Natural killer cell treated with Interleukin-12 subunit alpha and Interleukin-12 subunit beta and Interleukin-15 and Interleukin-18, amount 100 ng/mL, for 72 hours (primary cell): ENCODE data around the gene AMMECR1. TPM values are rescaled to one million over a fixed set of nuclear protein-coding genes. Genes with fewer than 3 reads are reported as not detected.
"Not testable (repeated sequence)": the region's sequence is repeated elsewhere in the genome, so short reads cannot be mapped to it uniquely, and the experiment has no call there.

ENCODE experiments used
- ATAC-seq, 2 donors: fragments of 150-1000 bp; cut with Tn5 transposase in 1 of 2; sonication (Bioruptor Pico), chemical (Tn5 transposase) in 1 of 2; 2 replicates each; pipeline ENCODE4 v1.10.0; 2021
- DNase-seq: peaks from one replicate; pipeline ENCODE4 v3.0.0; 2022; ENCODE audit warnings: low spot score
- H3K27ac Mint-ChIP-seq, 2 donors: 1 replicate in 1 of 2; 2 replicates in 1 of 2; pipeline ENCODE4 v1.8.0; 2022; ENCODE audit warnings: mixed read lengths in 2 of 2, mild to moderate bottlenecking in 1 of 2, moderate library complexity in 1 of 2
- H3K27me3 Mint-ChIP-seq, 2 donors: 1 replicate in 1 of 2; 2 replicates in 1 of 2; pipeline ENCODE4 v1.8.0; 2022; ENCODE audit warnings: mixed read lengths in 2 of 2
- H3K36me3 Mint-ChIP-seq: one replicate; pipeline ENCODE4 v1.8.0; 2022; ENCODE audit warnings: mixed read lengths
- H3K4me1 Mint-ChIP-seq, 2 donors: 1 replicate in 1 of 2; 2 replicates in 1 of 2; pipeline ENCODE4 v1.8.0; 2022; ENCODE audit warnings: low read depth in 2 of 2, mixed read lengths in 2 of 2, mild to moderate bottlenecking in 1 of 2
- H3K4me3 Mint-ChIP-seq: one replicate; pipeline ENCODE4 v1.8.0; 2022; ENCODE audit warnings: mixed read lengths
- H3K9me3 Mint-ChIP-seq: 2 replicates; pipeline ENCODE4 v1.8.0; 2022; ENCODE audit warnings: mixed read lengths
- total RNA-seq, 2 donors: library from RNA; stranded (reverse); gene quantifications; one replicate each; pipeline ENCODE4 v1.2.3, GENCODE V29; 2022

Gene AMMECR1
- total RNA-seq = 10 to 100 TPM; 10.1 to 13.6 TPM

DNA sequence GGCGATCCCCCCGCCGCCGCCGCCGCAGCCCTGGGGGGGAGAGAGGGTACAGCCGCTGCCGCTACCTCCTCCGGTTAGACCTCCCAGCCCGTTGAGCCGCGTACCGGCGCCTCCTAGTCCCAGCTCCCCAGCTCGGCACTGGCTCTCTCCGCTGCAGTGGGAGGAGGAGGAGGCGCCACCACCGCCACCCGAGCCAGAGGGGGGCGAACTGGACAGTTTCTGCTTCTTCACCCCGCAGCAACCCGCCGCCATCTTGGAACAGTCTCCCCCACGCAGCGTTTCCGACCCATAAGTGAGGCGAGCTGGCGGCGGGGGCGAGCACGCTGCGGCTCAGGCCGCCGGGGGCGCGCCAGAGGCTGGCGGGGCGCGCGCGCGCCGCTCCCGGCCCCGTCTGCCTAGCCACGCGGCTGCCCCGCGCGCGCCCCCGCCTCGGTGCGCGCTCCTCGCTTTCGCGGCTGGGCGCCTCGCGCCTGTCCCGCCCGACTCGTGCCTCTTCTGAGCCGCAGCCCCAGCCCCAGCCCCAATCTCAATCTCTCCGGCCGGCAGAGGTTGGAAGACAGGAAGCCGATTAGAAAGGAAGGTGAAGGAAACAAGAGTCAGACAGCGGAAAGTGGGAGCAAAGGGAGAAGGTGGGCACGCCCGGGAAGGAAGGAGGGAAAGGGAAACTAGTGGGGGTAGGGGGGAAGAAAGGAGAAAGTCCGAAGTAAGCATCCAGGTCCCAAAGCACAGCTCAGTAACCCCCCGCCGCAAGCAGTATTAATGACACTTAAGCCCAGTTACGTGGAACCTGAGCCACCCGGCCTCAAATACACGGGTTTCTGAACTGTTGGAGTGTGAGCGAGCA is at the start of gene AMMECR1:
Gene AMMECR1 (minus strand): TSS at position 266 of the 844 bp plus-strand sequence. CDS start 14 bp downstream, at position 252.
- no peaks in the 10 kb centered on the region for H3K9me3 Mint-ChIP-seq
- peaks cover 11 to 21% of the 10 kb centered on the region in 2 donors for H3K4me1 Mint-ChIP-seq
- ATAC-seq (peak; percentile 94 to 96), DNase-seq (peak; percentile 87)
- peak within 1 kb of the TSS; percentile 91 for H3K4me3 Mint-ChIP-seq
- peaks cover 0 to 3% of the 10 kb centered on the region in 2 donors for H3K27me3 Mint-ChIP-seq
- H3K27ac Mint-ChIP-seq = peak within 1 kb of the TSS; percentile 68 to 84
- no peaks in the 10 kb centered on the region for H3K36me3 Mint-ChIP-seq

- H3K27ac Mint-ChIP-seq = no peak overlapping the region
- no peaks in the 10 kb centered on the region for H3K9me3 Mint-ChIP-seq
- no peaks in the 10 kb centered on the region for H3K4me1 Mint-ChIP-seq
- DNase-seq (no peak), ATAC-seq (no peak)
- H3K27me3 Mint-ChIP-seq = peaks cover 0 to 12% of the 10 kb centered on the region in 2 donors
- no peaks in the 10 kb centered on the region for H3K36me3 Mint-ChIP-seq
- no peak overlapping the region for H3K4me3 Mint-ChIP-seq
These were observed 45.4 kb upstream of the AMMECR1 start for GRCh38 chrX:110363244-110363643.

DNA sequence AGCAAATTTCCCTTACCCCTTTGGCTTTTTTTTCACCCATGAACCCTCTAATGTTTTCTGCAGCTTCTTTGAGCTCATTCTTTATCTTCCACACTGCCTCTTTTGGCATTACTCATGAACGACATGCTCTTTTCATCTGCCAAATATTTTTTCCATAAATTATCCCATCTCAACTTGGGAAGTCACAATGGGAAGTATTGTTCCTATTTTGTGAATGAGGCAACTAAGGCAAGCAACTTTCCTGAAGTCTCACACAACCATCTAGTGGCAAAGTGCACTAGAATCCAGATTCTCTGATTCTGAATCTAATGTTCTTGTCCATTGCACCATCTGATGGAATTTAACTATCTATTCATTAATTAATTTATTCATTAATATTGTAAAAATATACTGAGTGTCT is 41.4 kb upstream of the AMMECR1 start:
- ATAC-seq (no peak), DNase-seq (no peak)
- H3K36me3 Mint-ChIP-seq = no peaks in the 10 kb centered on the region
- no peak overlapping the region for H3K4me3 Mint-ChIP-seq
- no peaks in the 10 kb centered on the region for H3K9me3 Mint-ChIP-seq
- H3K27ac Mint-ChIP-seq = no peak overlapping the region
- peaks cover 0 to 7% of the 10 kb centered on the region in 2 donors for H3K27me3 Mint-ChIP-seq
- H3K4me1 Mint-ChIP-seq = no peaks in the 10 kb centered on the region

GRCh38 chrX:110358548-110358947 is 40.7 kb upstream of the AMMECR1 start, which contains the start of gene RTL9:
Gene RTL9 (plus strand): TSS chrX:110358848. CDS start chrX:110450618, 91,770 bp downstream.
- H3K27ac Mint-ChIP-seq = no peak within 1 kb of the TSS
- ATAC-seq = no peak
- no peak for DNase-seq
- no peak within 1 kb of the TSS for H3K4me3 Mint-ChIP-seq
- H3K36me3 Mint-ChIP-seq = no peaks in the 10 kb centered on the region
- H3K9me3 Mint-ChIP-seq = no peaks in the 10 kb centered on the region
- no peaks in the 10 kb centered on the region for H3K4me1 Mint-ChIP-seq
- H3K27me3 Mint-ChIP-seq = peaks cover 0 to 7% of the 10 kb centered on the region in 2 donors

DNA sequence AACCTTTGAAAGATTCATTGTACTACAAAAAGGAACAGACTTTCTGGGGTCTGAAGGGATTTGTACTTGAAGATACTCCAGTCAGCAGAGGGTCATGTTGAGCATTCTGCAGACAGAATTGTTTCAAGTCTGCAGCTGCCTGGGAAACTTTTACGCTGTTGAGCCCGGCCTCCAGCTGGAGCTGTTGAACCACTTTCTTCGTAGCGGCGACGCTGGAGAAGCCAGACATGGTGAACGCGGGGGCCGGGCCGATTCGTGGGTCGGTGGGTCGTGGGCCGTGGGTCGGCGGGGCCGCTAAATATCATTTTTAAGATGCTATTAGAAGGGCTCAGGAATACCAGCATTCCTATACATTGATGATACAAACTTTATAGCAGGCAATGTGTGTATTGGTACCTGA is 28.8 kb upstream of the AMMECR1 start:
- no peak overlapping the region for H3K27ac Mint-ChIP-seq
- DNase-seq = no peak

GRCh38 chrX:110341189-110342035 is 23.5 kb upstream of the AMMECR1 start:
- no peak overlapping the region for H3K4me3 Mint-ChIP-seq
- H3K9me3 Mint-ChIP-seq = no peaks in the 10 kb centered on the region
- ATAC-seq (peak in 1 of 2 donors; percentile 72), DNase-seq (no peak)
- peak overlapping the region in 1 of 2 donors; percentile 18 for H3K27ac Mint-ChIP-seq
- no peaks in the 10 kb centered on the region for H3K36me3 Mint-ChIP-seq
- H3K27me3 Mint-ChIP-seq = peaks cover 0 to 8% of the 10 kb centered on the region in 2 donors
- no peaks in the 10 kb centered on the region for H3K4me1 Mint-ChIP-seq

More for the DNA sequence above, 28.8 kb upstream of the AMMECR1 start:
- no peaks in the 10 kb centered on the region for H3K36me3 Mint-ChIP-seq
- peaks cover 0 to 5% of the 10 kb centered on the region in 2 donors for H3K27me3 Mint-ChIP-seq
- H3K4me1 Mint-ChIP-seq = no peaks in the 10 kb centered on the region
- H3K4me3 Mint-ChIP-seq = no peak overlapping the region
- no peak for ATAC-seq
- no peaks in the 10 kb centered on the region for H3K9me3 Mint-ChIP-seq

DNA sequence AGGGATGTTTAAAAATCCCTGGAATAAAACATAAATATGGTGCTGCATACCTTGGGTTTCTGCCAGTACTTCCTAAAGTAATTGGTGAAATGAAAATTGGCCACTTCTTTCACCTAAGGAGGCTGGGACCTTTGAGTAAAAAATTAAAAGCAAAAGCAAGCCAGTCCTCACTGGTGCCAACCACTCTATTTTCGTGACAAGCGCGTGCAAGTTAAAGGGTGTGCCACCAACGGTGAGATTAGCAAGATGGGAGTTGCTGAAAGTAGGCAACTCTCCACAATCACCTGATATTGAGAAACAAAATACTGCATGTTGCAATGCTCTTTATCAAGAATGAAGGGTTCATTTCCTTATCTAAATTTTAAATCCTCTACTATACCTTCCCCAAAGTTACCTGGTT is 21.1 kb upstream of the AMMECR1 start:
- H3K27me3 Mint-ChIP-seq = peaks cover 0 to 11% of the 10 kb centered on the region in 2 donors
- H3K4me1 Mint-ChIP-seq = no peaks in the 10 kb centered on the region
- H3K4me3 Mint-ChIP-seq = no peak overlapping the region
- ATAC-seq = no peak
- no peak for DNase-seq
- H3K27ac Mint-ChIP-seq = no peak overlapping the region
- H3K36me3 Mint-ChIP-seq = no peaks in the 10 kb centered on the region
- no peaks in the 10 kb centered on the region for H3K9me3 Mint-ChIP-seq

DNA sequence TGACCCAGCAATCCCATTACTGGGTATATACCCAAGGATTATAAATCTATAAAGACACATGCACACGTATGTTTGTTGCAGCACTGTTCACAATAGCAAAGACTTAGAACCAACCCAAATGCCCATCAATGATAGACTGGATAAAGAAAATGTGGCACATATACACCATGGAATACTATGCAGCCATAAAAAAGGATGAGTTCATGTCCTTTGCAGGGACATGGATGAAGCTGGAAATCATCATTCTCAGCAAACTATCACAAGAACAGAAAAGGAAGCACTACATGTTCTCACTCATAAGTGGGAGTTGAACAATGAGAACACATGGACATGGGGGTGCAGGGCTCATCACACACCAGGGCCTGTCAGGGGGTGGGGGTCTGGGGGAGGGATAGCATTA is 15.6 kb upstream of the AMMECR1 start:
- peaks cover 0 to 14% of the 10 kb centered on the region in 2 donors for H3K27me3 Mint-ChIP-seq
- H3K27ac Mint-ChIP-seq, ATAC-seq, H3K9me3 Mint-ChIP-seq, H3K4me3 Mint-ChIP-seq, H3K4me1 Mint-ChIP-seq, H3K36me3 Mint-ChIP-seq, DNase-seq: not testable (repeated sequence)

DNA sequence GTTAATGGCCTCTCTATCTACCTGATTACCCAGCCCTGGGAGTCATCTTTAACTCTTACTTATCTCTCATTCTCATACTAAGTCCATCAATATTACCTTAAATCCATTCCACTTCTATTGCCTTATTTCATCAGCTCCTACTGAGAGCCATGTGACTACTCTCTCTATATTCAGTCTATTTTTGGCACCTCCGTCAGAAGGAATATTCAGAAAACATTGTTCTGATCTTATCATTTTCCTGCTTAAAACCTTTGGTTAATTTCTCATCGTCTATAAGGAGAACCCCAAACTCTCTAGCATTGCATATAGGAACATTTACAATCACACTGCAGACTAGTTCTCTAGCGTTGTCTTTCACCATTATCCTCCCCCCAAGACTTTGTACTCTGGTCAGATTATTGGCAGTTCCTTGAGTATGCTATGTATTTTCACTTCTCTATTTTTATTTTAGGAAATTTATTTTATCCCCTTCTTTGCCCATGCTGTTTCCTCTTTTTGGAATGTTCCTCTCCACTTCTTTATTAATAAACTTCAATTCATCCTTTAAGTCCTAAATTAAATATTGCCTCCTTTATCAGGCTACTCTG is 13.7 kb upstream of the AMMECR1 start:
- H3K4me1 Mint-ChIP-seq = no peaks in the 10 kb centered on the region
- H3K4me3 Mint-ChIP-seq = no peak overlapping the region
- H3K36me3 Mint-ChIP-seq = no peaks in the 10 kb centered on the region
- no peak for ATAC-seq
- H3K9me3 Mint-ChIP-seq = no peaks in the 10 kb centered on the region
- DNase-seq = no peak
- no peak overlapping the region for H3K27ac Mint-ChIP-seq
- peaks cover 0 to 8% of the 10 kb centered on the region in 2 donors for H3K27me3 Mint-ChIP-seq

GRCh38 chrX:110328613-110329012 is 10.7 kb upstream of the AMMECR1 start:
- H3K36me3 Mint-ChIP-seq, H3K27ac Mint-ChIP-seq, H3K9me3 Mint-ChIP-seq, DNase-seq, ATAC-seq, H3K27me3 Mint-ChIP-seq, H3K4me3 Mint-ChIP-seq, H3K4me1 Mint-ChIP-seq: not testable (repeated sequence)

GRCh38 chrX:110327336-110327735 is 9.5 kb upstream of the AMMECR1 start:
- no peak for DNase-seq
- Mint-ChIP-seq H3K4me3 (no peak overlapping the region), H3K9me3 (no peaks in the 10 kb centered on the region), H3K36me3 (no peaks in the 10 kb centered on the region), H3K27ac (no peak overlapping the region), H3K4me1 (no peaks in the 10 kb centered on the region), H3K27me3 (peaks cover 0 to 12% of the 10 kb centered on the region in 2 donors)
- ATAC-seq = no peak

GRCh38 chrX:110326712-110327111 is 8.8 kb upstream of the AMMECR1 start:
- Mint-ChIP-seq H3K4me3 (no peak overlapping the region), H3K27me3 (peaks cover 0 to 15% of the 10 kb centered on the region in 2 donors), H3K27ac (no peak overlapping the region), H3K36me3 (no peaks in the 10 kb centered on the region), H3K4me1 (peaks cover 0 to 4% of the 10 kb centered on the region in 2 donors), H3K9me3 (no peaks in the 10 kb centered on the region)
- DNase-seq (no peak), ATAC-seq (no peak)

DNA sequence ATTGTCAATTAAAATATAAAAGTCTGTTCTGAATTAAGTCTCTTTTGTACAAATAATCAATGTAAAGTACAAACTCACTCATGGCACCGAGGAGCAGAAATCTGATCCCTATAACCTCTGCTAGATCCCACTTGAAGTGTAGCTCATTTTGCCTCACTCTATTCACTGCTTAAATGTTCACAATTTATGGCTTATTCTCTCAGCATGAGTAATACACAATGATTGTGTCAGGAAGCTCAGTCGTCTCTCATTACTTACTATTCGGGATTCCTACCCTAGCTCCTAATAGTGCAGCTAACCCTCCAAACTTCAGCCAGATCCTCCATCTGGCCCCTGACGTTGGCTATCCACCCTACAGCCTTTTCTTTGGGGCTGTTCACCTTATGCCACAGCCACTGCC is 4.7 kb upstream of the AMMECR1 start:
- Mint-ChIP-seq H3K27me3 (peaks cover 0 to 15% of the 10 kb centered on the region in 2 donors), H3K36me3 (no peaks in the 10 kb centered on the region), H3K4me1 (peaks cover 7 to 10% of the 10 kb centered on the region in 2 donors), H3K9me3 (no peaks in the 10 kb centered on the region), H3K27ac (no peak overlapping the region), H3K4me3 (no peak overlapping the region)
- DNase-seq (no peak), ATAC-seq (no peak)
